ENCODE results near the gene RLF. TPM values are rescaled to one million over a fixed set of nuclear protein-coding genes. Genes with fewer than 3 reads are reported as not detected.
A peak's percentile ranks its signal among the peaks of the same experiment; 100 is the strongest.

Gene RLF
- total and polyA plus RNA-seq, 9 of the 15 experiments (the other 6 are each of a cell fraction or from before 2014, with no cell fraction given), result 3.6 to 35.0 (median 21.2) TPM

DNA sequence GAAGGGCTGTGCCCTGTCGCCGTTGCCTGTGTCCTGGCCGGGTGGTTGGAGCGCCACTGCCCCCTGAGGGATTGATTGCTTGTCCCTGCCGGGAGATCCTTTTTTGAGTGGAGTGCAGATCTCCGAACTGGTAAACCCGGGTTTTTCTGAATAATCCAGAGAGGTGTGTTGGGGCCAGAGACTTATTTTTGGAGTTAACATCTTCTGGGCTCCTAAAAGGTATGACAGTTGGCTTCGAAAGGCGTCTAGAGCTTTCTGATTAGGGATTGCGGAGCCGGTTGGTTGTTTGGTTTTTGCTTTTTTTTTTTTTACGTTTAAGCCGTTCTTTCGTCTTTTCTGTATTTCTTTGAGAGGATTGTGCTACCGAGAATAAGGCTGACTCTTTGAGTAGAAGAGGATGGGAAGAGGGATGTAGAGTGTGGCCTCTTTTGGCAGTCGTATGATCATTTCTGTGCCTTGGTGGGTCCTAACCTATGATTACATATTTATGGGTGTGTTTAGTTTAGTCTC lies 756 bp downstream of the RLF start (continued):
- TF ChIP-seq ZBTB40 (IDR thresholded peaks at IDR 0.05) (peak; percentile 44; the same call in 1 of the 2 replicates), ZBTB40 (CRISPR knock-in tag; IDR thresholded peaks at IDR 0.05) (no peak), NCOA1 (IDR thresholded peaks at IDR 0.05; ENCODE audit: low read depth) (peak; percentile 41; the same call in 1 of the 2 replicates), ZNF174 (CRISPR knock-in tag; IDR thresholded peaks at IDR 0.05) (no peak), CEBPB (tag; IDR thresholded peaks at IDR 0.05) (no peak), ZC3H4 (CRISPR knock-in tag; IDR thresholded peaks at IDR 0.05; ENCODE audit: borderline replicate concordance) (no peak), XRCC3 (IDR thresholded peaks at IDR 0.05) (no peak), ZC3H11A (IDR thresholded peaks at IDR 0.05; ENCODE audit: low read depth, low read length) (no peak), ZNF146 (CRISPR knock-in tag; IDR thresholded peaks at IDR 0.05; ENCODE audit: unreplicated experiment) (no peak), ESRRB (CRISPR knock-in tag; IDR thresholded peaks at IDR 0.05; ENCODE audit: borderline replicate concordance) (no peak), NKRF (IDR thresholded peaks at IDR 0.05; ENCODE audit: borderline replicate concordance) (0 out of 2 replicates have a peak, but pooled peaks have one; percentile 14), GTF2E2 (tag; IDR thresholded peaks at IDR 0.05) (no peak), ZNF778 (CRISPR knock-in tag; IDR thresholded peaks at IDR 0.05) (no peak), FOXK2 (conservative IDR thresholded peaks at IDR 0.05 in 1 of 2, IDR thresholded peaks at IDR 0.05 in 1 of 2; ENCODE audit: low read depth in 2 of 2) (0 out of 4 replicates have a peak, but pooled peaks of 1 of the 2 experiments have one; percentile 39), CHD1 (IDR thresholded peaks at IDR 0.05; ENCODE audit: low read length) (peak; percentile 88)
- TF ChIP-seq, protein P1, sequence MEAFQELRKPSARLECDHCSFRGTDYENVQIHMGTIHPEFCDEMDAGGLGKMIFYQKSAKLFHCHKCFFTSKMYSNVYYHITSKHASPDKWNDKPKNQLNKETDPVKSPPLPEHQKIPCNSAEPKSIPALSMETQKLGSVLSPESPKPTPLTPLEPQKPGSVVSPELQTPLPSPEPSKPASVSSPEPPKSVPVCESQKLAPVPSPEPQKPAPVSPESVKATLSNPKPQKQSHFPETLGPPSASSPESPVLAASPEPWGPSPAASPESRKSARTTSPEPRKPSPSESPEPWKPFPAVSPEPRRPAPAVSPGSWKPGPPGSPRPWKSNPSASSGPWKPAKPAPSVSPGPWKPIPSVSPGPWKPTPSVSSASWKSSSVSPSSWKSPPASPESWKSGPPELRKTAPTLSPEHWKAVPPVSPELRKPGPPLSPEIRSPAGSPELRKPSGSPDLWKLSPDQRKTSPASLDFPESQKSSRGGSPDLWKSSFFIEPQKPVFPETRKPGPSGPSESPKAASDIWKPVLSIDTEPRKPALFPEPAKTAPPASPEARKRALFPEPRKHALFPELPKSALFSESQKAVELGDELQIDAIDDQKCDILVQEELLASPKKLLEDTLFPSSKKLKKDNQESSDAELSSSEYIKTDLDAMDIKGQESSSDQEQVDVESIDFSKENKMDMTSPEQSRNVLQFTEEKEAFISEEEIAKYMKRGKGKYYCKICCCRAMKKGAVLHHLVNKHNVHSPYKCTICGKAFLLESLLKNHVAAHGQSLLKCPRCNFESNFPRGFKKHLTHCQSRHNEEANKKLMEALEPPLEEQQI (IDR thresholded peaks at IDR 0.05), result no peak
